ENCODE results near the gene MCC.

MCC gene

GRCh38 chr5:113240032-113240431 is 248.2 kb downstream of the MCC start:
- no peak for DNase-seq

- no peak for DNase-seq
Observed at GRCh38 chr5:113237893-113238292, 250.4 kb downstream of the MCC start.

DNA sequence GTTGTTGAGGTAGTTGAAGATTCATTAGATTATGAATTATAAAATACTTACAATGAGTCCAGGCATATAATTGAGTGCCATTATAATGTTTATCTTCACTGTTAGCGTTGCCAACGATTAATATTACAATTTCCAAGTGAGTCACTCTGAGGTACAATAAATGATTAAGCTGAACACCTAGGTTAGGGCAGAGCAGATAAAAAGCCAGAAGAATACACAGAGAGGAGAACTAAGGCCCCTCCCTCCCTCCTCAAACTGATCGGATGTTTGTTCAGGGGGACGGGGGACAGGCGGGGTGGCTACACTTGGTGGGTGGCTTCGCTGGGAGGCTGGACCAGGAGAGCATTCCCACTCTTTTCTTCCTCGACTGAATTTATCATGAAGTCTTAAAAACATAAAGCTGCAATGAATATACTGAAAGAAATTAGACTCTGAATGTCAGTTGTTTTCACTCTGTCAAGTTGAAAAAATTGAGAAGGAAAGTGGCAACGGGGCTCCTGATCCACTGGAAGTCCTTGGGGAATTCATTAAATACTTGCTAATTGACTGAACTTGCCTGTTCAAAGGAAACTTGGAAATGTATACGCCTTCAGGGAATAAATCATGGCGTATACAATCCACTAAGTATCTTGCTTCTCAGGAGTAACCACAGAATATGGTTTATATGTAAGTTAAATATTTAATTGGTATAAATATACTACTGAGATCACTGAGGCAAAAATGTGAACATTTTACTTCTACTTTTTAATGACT is 251.5 kb downstream of the MCC start:
- no peak for DNase-seq

DNA sequence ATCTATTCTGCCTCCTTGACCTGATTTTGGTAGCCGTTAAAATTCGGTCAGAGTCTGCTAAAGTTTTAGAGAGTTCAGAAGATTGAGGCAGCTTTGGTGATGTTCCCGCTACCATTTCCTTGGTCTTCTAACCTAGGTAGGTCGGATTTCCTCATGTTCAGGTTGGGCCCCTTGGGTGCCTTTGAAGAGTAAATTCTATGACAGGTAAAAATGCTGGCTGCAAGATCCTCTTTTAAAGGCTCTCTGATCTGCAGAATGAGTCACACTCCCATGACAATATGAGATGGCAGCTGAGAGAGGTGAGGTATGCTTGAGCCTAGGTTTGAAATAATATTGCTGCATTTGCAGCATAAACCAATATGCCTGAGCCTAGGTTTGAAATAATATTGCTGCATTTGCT is 252.4 kb downstream of the MCC start:
- DNase-seq = no peak

- no peak for DNase-seq
Observed at GRCh38 chr5:113234546-113234945, 253.7 kb downstream of the MCC start.

DNA sequence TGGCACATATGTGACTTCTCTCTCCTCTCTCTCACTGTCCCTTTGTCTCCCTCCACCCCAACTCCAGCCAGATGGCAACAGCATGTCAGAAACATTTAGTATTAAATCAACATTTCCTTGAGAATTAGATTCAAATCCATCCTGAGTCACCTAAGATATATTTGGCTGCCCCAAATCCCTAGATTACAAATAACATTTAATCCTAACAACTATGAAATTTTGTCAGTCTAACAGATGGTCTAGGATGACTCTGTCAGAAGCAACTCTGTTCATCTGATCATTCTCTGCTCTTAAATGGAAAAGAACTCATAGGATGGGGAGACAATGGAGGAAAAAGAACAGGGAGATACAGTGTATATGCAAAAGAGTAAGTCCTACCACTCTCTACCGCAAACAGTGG is 254.6 kb downstream of the MCC start:
- no peak for DNase-seq

GRCh38 chr5:113232667-113233066 is 255.6 kb downstream of the MCC start:
- DNase-seq = no peak

DNA sequence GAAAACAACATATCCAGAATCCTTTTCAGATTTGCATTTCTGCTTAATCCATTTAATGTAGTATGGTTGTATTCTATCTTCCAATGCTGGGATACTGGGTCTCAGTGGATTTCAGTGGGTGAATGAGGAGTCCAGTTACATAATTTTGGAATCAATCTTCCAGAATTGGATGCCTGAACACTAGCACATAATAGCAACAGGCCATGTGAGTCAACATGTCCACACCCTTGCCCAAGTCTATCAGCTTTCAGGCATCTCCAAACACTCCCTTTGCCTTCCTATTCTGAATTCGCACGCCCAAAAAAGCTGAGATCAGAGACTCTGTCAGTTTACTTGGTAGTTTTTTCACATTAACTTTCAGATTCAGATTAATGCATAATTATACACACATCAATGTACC is 256.0 kb downstream of the MCC start:
- DNase-seq = no peak

DNA sequence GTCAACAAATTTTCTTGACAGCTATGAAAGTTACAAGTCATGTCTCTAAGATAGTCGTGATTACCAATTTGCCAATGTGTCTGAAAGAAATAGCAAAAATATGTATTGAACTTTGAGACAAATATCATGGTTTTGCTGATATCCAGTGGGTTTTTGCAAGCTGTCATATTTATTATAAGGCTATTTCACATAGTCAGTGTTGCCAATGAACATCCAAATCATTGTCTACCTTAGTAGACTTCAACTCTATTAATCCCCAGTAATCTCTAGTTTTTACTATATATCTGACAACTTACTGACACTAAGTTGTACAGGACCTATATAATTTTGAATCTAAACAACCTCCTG is 256.6 kb downstream of the MCC start:
- DNase-seq = no peak

- DNase-seq = no peak
Observed at GRCh38 chr5:113230711-113231652, 257.3 kb downstream of the MCC start.

DNA sequence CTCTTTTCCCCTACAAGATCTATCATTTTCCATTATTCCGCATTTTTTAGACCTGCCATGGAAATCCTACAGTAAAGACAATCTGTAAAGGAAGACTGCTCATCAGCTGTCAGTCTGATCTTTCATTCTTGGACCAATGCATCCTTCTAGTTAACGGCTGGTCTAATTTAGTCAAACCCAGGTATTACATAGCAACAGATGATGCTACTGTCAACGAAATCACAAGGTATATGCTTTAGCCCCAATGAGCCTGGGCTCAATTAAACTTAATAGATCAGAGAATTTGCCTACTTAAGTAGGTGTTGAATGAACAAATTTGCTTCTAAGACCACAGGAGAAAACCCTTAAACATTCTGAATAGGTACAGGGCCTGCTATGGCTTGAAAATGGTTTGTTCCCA is 260.5 kb downstream of the MCC start:
- DNase-seq = no peak

DNA sequence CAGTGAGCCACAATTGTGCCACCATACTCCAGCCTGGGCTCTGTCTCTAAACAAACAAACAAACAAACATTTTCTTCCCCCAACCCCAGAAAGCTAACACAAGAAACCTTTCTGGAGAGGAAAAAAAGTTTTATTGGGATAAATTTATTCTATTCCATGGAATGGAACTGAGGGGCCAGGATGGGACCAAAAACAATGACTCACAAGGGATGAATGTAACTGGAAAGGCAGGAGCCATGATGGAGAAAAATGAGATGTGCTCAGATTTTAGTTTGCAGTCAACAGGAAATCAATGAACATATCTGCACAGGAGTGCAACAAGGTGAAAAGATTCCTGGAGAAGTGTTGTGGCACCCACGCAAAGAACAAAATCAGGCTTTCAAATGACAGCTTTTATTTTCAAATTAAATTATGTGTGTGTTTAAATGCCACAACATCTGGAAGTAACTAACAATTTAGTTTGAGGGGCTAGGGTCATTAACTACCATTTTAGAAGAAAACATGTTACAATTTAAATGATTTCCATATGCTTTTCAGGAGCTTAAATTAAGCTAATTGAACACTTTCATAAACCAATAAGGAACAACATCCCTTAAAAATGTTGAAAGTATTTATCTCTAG is 262.0 kb downstream of the MCC start:
- DNase-seq = no peak

DNA sequence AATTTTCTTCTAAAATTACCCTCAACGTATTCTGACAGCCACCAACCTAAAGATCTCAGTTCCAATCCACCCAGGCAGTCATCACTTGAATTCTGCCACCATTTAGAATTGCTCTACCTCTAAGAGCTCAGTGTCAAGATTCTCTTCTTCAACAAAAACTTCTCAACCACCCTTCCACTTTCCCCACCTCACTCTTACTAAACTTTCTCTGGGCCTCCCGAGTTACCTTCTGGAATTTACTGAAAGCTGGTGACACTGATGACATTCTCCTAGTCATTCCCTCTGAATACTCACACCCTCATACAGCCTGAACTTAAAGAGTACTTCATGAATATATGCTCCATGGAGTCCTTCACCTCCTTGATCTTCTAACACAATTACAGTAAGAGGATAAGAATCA is 263.0 kb downstream of the MCC start:
- DNase-seq = no peak

GRCh38 chr5:113224605-113225065 is 263.6 kb downstream of the MCC start:
- no peak for DNase-seq

DNA sequence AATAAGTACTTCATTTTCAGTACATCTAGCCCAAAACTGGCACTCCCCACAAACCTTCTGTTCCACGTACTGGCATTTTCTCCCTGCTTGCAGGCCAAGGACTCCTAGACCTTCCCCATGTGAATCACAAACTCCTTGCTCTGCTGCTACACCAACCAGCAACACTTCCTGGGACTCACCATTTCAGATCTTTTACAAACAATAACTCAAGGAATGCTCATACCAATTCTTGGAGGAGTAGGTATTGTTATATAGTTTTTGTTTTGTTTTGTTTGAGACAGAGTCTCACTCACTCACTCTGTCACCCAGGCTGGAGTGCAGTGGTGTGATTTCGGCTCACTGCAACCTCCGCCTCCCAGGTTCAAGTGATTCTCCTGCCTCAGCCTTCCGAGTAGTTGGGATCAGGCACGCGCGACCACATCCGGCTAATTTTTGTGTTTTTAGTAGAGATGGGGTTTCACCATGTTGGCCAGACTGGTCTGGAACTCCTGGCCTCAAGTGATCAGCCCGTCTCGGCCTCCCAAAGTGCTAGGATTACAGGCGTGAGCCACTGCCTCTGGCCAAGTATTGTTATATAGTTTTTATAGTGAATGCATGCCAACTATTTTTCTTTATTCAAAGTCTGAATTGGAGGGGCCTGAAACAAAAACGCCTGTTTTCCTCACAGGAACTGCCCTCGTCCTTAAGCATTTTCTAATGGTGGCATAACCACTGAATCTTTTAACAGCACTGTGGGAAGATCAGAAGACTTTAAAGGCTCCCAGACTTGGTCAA is 264.2 kb downstream of the MCC start:
- no peak for DNase-seq

DNA sequence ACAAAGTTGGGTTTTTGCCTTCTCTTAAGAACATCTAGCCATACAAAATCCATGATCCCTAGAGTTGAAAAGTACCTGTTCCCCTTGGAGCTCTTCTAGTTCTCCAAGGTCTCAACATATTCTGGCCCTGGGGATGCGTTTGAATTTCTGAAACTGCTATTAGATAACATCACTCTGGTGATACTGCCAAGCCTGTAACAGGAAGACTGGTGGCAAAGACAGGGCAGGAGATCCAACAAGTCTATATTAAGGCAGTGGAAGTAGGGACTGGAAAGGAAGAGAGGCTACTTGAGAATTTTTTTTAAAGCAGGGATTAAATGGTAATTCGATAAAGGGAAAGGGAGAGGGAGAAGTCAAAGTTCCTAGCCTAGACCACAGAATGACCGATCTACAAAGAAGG is 264.9 kb downstream of the MCC start:
- no peak for DNase-seq

DNA sequence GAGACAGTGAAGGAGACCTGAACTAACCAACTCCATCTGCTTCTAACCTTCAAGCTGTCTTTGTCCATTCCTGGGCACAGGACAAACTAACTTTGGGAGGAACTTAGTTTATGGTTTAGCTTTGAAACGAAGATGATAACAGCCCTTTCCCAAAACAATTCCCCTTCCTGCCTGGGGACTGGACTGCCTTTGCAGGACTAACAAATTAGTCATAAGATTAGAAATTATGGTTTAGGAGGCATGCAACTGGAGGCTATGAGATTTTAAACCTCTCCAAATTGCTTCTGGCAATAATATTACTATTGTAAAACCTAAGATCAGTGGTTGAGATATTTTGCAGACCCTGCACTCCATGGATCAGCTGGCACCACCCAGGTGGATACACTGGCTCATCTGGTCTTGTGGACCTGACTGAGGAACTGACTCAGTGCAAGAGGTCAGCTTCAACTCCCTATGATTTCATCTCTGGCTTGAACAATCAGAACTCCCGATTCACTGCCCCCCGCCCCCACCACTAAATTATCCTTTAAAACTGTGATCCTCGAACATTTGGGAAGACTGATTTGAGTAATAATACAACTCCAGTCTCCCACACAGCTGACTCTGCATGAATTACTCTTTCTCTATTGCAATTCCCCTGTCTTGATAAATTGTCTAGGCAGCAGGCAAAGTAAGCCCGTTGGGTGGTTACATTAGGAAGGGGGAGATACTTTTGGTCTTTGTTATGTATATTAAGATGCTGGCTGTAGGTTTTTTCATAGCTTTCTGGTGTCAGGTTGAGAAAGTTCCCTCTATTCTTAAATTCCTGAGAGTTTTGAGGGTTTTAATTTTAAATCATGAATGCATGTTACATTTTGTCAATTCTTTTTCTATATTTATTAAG is 266.7 kb downstream of the MCC start:
- DNase-seq = no peak

- DNase-seq = no peak
Observed at GRCh38 chr5:113219695-113220094, 268.6 kb downstream of the MCC start.

DNA sequence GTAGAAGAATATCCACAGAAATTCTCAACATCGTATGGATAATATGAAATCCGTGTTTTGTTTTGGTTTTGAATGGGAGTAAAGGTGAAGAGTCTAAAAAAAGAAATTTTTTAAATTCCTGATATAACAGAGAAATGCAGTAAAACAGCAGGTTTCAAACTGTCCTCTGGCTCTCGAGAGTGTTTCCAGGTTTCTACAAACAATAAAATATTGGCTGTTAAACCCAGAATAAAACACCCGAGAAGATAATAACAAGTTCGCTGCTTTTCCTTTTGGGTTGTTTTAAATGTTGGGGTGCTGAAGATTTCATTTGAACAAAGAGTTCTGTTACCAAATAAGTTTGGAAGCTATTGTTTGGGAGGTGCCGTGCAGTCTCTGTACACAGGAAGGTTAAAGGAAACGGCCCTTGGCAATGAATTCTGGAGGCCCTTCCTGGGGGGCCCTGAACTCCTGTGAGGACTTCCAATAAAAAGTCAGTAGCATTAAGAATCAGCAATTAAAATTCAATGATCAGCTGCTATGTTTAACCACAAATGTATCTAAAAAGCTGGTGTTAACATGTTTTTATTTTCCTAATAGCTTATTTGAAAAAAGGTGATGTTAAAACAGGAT is 269.2 kb downstream of the MCC start:
- no peak for DNase-seq

DNA sequence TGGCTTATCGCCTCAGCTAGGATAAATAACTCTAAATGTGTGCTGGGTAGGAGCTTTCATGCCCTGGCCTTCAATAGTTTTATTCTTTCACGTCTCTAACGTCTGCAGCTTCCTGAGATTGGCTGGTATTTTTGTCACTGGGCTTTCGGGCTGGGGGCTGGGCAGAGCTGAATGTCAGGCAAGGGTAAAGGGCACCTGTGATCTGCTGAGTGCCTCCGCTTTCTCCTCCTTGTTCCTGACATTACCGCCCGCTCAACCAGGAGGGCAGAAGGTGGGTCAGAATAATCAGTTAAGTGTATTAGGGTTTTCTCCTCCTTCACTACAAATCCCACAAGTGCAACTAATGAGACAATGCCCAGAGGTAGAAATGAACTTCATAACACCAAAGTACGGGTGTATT is 270.1 kb downstream of the MCC start:
- DNase-seq = no peak

GRCh38 chr5:113217619-113218184 is 270.6 kb downstream of the MCC start:
- DNase-seq = no peak

Measured in activated CD4-positive, alpha-beta T cell treated with anti-CD3 and anti-CD28 coated beads, Interleukin-2, amount 50 U/mL, for 16 hours (primary cell).